Sciatic nerve (tissue), 2 donors: ENCODE results near the gene KLHL42. TPM values are rescaled to one million over a fixed set of nuclear protein-coding genes. Genes with fewer than 3 reads are reported as not detected.
"Not testable (repeated sequence)": the region's sequence is repeated elsewhere in the genome, so short reads cannot be mapped to it uniquely, and the experiment has no call there.

ENCODE experiments used
- ATAC-seq: fragments of 200-7000 bp; cut with Tn5 transposase; one replicate; pipeline ENCODE4 v1.9.1; 2020; ENCODE audit warnings: mild to moderate bottlenecking, moderate library complexity
- DNase-seq: peaks from one replicate; pipeline ENCODE4 v3.0.0-alpha.2; 2020; ENCODE audit warnings: low spot score
- intact Hi-C: fragments of 100-400 bp; cut with DNase I; formaldehyde crosslinking; loops from one replicate; pipeline ENCODE4 v1.14.2; 2022
- total RNA-seq: library from RNA; stranded (reverse); fragmentation: NEBNext Ultra II Directional; extraction: Animal tissue kit (Norgen Biotek cat#: 25700); gene quantifications from one replicate; pipeline ENCODE4 v1.2.1, GENCODE V29; 2021
- donor health status: DM: no; HTN: no; CAD: no.
- donor health status: DM: no; HTN: no; CAD: no.

The KLHL42 gene
- 31.8 TPM for total RNA-seq

- ATAC-seq (peak; percentile 82), DNase-seq (peak; percentile 83)
Observed at GRCh38 chr12:27779920-27780611, at the start of gene KLHL42, which contains the start of gene MANSC4. TSS of gene KLHL42 (plus strand) at chr12:27780233. CDS start at chr12:27780331, 98 bp downstream. TSS of gene MANSC4 (minus strand) at chr12:27780236. CDS start at chr12:27771276, 8,960 bp downstream.

GRCh38 chr12:27732281-27732680 lies 47.8 kb upstream of the KLHL42 start:
- DNase-seq = no peak
- intact Hi-C loops = loop anchor here (10.0 kb wide), 1 partner anchor 93 kb away; no protein-coding TSS in a partner anchor
- no peak for ATAC-seq

More at GRCh38 chr12:27779920-27780611, at the start of gene KLHL42, which contains the start of gene MANSC4:
- intact Hi-C loops = no loop called here

GRCh38 chr12:27733052-27733656 lies 46.9 kb upstream of the KLHL42 start:
- DNase-seq (no peak), ATAC-seq (peak; percentile 55)
- intact Hi-C loops = loop anchor here (10.0 kb wide), 1 partner anchor 92 kb away; no protein-coding TSS in a partner anchor

GRCh38 chr12:27733791-27734190 lies 46.2 kb upstream of the KLHL42 start:
- DNase-seq = no peak
- intact Hi-C loops = loop anchor here (10.0 kb wide), 1 partner anchor 91 kb away; no protein-coding TSS in a partner anchor
- no peak for ATAC-seq

- intact Hi-C loops = loop anchor here (10.0 kb wide), 1 partner anchor 90 kb away; no protein-coding TSS in a partner anchor
- not testable (repeated sequence) for ATAC-seq, DNase-seq
Observed at GRCh38 chr12:27734321-27734720, 45.7 kb upstream of the KLHL42 start.

- ATAC-seq (no peak), DNase-seq (no peak)
- intact Hi-C loops = no loop called here
Observed at GRCh38 chr12:27743601-27744000, 36.4 kb upstream of the KLHL42 start.

- DNase-seq, ATAC-seq, intact Hi-C loops: not testable (repeated sequence)
Observed at GRCh38 chr12:27745734-27746133, 34.3 kb upstream of the KLHL42 start.

- intact Hi-C loops = no loop called here
Observed at GRCh38 chr12:27747111-27747820, 32.8 kb upstream of the KLHL42 start.

GRCh38 chr12:27751386-27752047 lies 28.5 kb upstream of the KLHL42 start:
- no peak for DNase-seq
- ATAC-seq = no peak
- intact Hi-C loops = no loop called here

More at GRCh38 chr12:27747111-27747820, 32.8 kb upstream of the KLHL42 start:
- ATAC-seq (peak; percentile 60), DNase-seq (no peak)

GRCh38 chr12:27754795-27755194 lies 25.2 kb upstream of the KLHL42 start:
- intact Hi-C loops = no loop called here
- ATAC-seq (no peak), DNase-seq (no peak)

- intact Hi-C loops = no loop called here
- DNase-seq = no peak
- ATAC-seq = no peak
Observed at GRCh38 chr12:27756670-27757195, 23.3 kb upstream of the KLHL42 start.

GRCh38 chr12:27762757-27763156 lies 17.3 kb upstream of the KLHL42 start:
- ATAC-seq (no peak), DNase-seq (no peak)
- intact Hi-C loops = no loop called here

- no peak for ATAC-seq
- DNase-seq = no peak
- intact Hi-C loops = no loop called here
Observed at GRCh38 chr12:27766587-27766986, 13.4 kb upstream of the KLHL42 start.

- intact Hi-C loops = no loop called here
- DNase-seq (no peak), ATAC-seq (no peak)
Observed at GRCh38 chr12:27769142-27769673, 10.8 kb upstream of the KLHL42 start.

- DNase-seq (no peak), ATAC-seq (no peak)
- intact Hi-C loops = no loop called here
Observed at GRCh38 chr12:27771481-27772327, 8.3 kb upstream of the KLHL42 start.

- ATAC-seq (no peak), DNase-seq (no peak)
- intact Hi-C loops = no loop called here
Observed at GRCh38 chr12:27772328-27773049, 7.5 kb upstream of the KLHL42 start.

- ATAC-seq = no peak
- DNase-seq = no peak
- intact Hi-C loops = no loop called here
Observed at GRCh38 chr12:27777141-27777540, 2.9 kb upstream of the KLHL42 start.
